AML-193 (cell line): Measurements from ENCODE around the gene CHCHD5.
"Not testable (repeated sequence)": the region's sequence is repeated elsewhere in the genome, so short reads cannot be mapped to it uniquely, and the experiment has no call there.

Experiments
- DNase-seq, 2 experiments: peaks; one replicate each; lab custom pipeline; 2025; lab: John Stamatoyannopoulos, UW

CHCHD5 gene, protein sequence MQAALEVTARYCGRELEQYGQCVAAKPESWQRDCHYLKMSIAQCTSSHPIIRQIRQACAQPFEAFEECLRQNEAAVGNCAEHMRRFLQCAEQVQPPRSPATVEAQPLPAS

DNA sequence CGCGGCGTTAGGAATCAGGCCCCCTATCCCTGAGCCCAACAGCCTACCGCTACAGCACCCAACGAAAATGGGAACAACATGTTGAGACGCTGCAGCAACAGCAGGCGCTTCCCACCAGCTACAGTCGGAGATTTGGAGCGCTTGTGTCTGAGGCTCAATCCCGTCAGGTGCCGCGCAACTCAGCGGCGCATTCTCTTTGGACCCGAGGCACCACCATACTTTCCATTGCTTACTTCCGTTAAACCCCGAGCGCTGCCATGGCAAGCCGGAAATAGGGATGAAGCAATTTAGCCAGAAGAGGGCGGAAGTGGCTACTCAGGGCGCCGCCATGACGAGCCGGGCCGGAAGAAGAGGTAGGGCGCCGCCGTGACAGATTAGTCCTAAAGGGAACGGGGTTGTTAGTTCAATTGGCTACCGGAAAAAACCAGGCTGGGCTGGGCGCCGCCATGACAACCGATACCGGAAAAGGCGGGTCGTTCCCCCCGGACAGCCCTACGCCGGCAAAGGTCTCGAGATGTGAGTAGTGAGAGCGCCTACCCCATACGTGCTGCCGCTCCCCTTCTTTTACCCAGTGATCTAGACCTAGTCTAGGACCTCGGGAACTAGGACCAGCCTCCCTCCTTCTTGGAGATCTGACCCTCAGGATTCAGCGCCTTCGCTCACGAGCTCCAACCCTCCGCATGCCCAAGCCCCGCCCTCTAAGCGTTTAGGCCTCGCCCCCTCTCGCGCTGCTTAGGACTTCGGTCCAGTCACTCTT, at the start of gene CHCHD5:
TSS of gene CHCHD5 (plus strand) at position 476 of the 757 bp plus-strand sequence. CDS start at position 515, 39 bp downstream.
- peak; percentile 94 to 97 for DNase-seq

DNA sequence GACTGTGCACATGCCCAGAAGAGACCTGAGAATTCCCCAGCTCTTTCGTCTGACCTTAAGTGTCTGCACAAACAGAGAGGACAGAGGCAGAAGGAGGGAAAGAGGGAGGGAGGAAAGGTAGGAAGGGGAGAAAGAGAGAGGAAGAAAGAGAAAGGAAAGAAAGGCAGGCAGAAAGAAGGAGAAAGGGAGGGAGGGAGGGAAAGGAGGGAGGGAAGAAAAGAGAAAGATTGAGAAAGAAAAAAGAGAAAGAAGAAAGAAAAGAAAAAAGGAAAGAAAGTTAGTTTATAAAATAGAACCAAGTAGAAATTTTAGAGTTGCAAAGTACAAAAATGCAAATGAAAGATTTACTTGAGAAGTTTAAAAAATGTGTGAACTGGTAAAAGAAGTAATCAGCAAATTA, 49.6 kb upstream of the CHCHD5 start:
- no peak for DNase-seq

DNA sequence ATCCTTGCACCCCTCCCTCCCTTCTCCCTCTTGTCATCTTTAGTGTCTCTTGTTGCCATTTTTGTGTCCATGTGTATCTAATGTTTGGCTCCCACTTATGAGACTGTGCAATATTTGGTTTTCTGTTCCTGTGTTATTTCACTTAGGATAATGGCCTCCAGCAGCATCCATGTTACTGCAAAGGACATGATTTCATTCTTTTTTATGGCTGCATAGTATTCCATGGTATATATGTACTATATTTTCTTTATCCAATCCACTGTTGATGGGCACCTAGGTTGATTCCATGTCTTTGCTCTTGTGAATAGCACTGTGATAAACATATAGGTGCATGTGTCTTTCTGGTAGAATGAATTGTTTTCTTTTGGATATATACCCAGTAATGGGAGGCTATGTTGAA, 47.7 kb upstream of the CHCHD5 start:
- DNase-seq, result not testable (repeated sequence)

DNA sequence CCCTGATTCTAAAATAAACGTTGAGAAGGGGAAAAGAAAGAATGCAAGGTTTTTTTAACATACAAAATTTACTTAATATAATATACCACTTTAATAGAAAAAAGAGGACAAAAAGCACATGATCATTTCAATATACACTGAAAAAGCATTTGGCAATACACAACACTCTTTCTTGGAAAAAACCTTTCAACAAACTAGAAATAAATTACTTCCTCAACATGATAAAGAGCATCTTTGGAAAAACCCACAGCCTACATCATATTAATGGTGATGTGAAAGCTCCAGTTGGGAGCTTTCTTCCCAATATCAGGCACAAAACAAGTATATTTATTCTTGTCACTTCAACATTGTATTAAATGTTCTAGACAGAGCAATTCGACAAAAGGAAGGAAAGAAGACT, 45.1 kb upstream of the CHCHD5 start:
- DNase-seq, result no peak

DNA sequence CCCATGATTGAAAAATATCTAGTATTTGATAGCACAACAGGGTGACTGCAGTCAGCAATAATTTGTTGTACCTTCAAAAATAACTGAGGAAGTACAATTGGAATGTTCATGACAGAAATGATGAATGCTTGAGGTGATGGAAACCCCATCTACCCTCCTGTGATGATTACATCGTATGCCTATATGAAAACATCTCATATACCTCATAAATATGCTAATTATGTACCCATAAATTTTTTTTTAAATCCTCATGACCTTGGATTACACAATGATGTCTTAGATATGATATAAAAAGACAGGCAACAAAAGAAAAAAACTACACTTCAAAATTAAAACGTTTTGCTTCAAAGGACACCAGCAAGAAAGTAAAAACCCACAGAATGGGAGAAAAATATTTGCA, 43.5 kb upstream of the CHCHD5 start:
- DNase-seq, result no peak

DNA sequence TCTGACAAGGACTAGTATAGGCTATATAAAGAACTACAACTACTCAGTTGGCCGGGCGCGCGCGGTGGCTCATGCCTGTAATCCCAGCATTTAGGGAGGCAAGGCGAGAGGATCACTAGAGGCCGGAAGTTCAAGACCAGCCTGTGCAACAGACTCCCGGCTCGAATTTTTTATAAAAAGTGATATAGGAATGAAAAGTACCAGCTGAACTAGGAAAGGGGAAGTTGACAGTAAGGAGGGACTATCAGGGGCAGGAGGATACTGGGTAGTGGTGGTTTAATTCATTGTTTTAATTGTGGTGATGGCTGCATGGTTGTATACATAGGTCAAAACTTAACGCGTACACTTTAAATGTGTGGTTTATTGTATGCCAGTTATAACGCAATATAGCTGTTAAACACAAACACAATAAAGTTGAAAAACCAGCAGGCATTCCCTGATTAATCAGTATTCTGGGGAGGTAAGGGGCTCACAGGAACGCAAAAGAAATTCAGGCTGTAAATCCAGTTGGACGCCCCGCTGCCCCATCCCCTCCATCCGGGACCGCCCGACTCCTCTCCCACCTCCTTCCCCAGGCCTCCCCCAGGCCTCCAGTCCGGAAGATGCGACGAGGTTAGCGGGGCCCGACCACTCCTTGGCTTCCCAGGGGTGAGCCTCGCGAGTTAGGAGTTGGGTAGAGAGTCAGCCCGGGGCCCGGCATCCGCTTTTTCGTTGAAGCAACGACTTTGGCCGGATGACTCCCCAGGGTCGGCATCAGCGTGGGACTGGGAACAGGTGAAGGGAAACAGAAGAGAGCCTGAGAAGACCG, 42.9 kb upstream of the CHCHD5 start:
- peak; percentile 61 to 71 for DNase-seq

DNA sequence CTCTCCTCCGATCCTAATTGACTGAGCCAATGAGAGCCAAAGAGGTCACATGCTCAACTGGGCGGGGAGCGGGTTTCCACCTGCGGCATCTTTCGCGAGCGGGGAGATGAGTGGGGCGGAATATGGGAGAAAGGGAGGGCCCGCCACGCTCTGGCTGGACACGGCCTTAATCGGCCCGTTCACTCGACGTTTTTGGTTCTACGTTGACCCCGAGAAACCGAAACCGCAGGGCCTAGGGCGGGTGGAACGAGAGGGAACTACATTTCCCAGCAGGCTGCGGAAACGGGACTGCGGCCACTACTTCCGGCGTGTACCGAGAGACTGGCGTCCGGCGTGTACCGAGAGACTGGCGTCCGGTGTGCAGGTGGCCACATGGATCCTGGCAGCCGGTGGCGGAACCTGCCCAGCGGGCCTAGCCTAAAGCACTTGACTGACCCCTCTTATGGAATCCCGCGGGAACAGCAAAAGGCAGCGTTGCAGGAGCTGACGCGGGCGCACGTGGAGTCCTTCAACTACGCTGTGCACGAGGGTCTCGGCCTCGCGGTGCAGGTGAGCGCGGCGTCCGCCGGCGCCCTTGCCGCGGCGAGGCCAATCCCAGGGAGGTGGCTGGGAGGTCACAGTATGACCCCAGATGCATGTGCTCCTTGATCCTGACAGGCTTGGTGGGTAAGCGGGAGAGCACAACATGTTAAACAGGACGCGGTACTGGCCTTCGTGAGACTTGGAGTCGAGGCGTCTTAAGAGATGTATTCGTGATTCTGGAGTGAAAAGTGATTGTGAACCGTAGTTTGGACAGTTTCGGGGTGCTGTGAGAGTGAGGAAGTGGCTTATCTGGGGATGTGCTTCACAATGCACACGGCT, 42.1 kb upstream of the CHCHD5 start, which contains the start of gene POLR1B:
TSS of gene POLR1B (plus strand) at position 343 of the 861 bp plus-strand sequence. CDS start at position 373, 30 bp downstream.
- DNase-seq, result peak; percentile 76 to 82

DNA sequence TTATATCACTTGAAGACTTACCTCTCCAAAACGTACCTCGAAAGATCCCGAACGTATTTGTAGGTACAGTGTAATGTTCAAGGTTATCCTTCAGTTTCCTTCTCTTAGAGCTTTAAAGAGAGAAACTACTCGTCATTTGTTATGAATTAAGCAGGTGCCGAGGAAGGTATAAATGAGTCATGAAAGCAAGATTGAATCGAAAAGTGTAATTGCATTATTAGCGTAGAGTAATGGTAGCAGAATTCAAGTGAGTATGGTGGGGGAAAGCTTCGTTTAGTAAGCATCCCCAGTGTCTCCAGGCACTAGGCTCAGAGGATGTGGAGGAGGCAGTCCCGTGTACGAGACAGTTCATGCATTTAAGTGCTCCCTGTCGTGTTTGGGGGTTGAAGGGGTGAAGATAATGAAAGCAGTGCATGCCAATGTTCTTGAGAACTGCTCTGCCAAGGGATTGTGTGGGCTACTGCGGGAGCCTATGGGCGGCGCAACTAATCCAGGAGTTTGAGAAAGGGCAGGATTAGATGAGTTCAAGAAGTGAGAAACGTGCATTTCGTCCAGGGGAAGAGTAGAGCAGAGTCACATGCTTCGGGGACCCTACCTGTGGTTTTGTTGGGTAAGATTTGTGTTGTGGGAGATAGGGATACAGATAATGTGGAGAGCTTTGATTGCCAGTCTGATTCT, 41.3 kb upstream of the CHCHD5 start:
- peak in 1 of 2 experiments; percentile 19 for DNase-seq

DNA sequence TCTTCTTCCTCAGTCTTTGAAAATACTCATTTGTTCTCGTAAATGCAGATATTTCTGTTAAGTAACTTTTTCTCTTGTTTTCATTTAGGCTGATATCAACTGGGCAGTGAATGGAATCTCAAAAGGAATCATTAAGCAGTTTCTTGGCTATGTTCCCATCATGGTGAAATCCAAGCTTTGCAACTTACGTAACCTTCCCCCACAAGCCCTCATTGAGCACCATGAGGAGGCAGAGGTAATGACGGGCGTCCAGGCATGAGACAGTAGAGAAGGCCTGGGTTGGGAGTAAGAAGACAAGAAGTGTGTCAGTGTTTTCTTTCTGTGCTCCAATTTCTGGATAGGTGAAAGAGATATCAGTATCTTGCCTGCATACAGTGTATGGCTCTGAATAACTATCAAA, 37.1 kb upstream of the CHCHD5 start:
- peak; percentile 59 to 73 for DNase-seq

DNA sequence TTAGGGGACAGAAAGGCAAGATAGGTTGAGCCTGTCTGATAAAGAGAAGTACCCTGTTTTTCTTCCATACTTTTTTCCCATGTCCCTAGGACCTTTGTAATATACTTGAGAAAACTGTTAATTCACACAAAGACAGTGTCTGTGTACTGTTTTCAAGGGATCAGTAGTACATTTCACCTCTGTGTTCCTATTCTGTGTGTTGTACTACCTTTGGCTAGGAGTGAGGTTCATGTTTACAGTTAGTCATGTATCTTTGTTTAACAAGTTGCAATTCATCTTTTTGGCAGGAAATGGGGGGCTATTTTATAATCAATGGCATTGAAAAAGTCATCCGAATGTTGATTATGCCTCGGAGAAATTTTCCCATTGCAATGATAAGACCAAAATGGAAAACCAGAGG, 35.4 kb upstream of the CHCHD5 start:
- no peak for DNase-seq

DNA sequence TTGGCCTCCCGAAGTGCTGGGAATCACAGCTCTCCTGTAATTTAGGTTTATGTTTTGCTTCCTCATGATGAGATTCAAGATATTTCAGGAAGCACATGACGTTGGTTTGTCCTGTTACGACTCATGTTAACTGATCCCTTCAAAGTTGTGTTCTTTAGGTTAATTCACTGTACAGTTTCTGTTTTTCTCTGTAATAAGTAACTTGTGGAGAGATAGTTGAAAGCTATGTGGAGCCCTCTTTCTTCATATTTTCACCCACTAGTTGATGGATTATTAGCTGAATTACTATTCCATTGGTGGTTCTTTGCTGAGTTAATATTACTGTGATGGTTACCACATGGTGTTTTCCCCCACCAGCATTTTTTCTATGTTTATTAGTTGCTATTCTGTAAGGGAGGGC, 18.3 kb upstream of the CHCHD5 start:
- DNase-seq, result no peak

DNA sequence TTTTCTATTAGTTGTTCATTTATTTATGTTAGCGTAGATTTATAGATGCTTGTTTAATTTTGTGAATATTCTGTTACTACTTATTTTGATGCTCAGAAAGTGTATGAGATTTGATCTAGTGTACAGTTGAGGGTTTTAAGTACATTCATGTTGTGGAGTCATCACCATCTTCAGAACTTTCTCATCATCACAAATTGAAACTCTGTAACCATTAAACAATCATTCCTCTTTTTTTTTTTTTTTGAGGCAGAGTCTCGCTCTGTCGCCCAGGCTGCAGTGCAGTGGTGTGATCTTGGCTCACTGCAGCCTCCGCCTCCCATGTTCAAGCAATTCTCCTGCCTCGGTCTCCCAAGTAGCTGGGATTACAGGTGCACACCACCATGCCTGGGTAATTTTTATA, 17.9 kb upstream of the CHCHD5 start:
- DNase-seq, result not testable (repeated sequence)

DNA sequence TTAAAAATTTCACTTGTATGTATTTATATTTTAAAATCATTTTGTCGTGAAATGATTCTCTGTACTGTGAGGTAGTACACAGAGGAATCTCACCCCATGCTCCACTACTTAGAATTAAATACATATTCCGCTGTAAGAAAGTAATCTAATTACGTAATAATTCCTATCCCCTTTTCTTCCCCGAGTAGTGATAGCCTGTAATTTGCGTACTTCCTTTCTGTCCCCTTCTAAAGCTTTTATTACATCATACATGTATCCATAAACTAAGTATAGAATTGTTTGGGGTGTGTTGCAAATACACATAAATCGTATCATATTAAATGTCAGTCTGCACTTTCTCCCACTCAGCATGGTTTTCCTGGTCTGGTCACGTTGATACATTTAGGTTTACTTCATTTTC, 12.4 kb upstream of the CHCHD5 start:
- no peak for DNase-seq

DNA sequence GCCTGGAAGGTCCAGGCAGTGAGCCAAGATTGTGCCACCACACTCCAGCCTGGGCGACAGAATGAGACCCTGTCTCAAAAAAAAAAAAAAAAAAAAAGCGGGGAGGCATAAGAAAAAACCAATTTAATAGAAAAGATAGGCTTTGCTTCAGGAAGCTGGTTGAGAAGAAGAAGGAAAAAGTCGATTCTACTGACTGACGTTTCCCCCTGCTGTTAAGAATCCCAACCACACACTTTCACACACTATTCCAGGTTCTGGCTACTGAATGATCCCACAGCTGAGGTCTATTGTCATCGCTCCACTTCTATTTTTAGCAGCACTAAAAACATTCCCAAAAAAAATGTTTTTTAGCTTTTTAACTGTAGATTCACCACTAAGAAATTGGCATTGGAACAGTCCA, 6.7 kb upstream of the CHCHD5 start:
- DNase-seq, result no peak

DNA sequence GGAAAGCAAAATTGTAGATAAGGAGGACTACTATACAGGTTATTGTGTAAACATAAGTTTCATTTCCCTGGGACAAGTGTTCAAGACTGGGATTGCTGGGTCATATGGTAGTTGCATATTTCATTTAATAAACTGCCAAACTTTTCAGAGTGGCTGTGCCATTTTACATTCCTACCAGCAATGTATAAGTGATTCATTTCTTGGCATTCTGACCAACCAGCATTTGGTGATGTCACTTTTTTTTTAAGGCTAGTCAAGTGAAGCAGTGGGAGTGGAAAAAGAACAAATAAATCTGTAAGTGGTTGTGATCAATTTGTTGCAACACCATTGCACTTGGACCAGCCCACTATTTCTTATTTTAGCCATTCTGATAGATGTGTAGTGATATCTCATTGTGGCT, 5.2 kb upstream of the CHCHD5 start:
- no peak for DNase-seq

DNA sequence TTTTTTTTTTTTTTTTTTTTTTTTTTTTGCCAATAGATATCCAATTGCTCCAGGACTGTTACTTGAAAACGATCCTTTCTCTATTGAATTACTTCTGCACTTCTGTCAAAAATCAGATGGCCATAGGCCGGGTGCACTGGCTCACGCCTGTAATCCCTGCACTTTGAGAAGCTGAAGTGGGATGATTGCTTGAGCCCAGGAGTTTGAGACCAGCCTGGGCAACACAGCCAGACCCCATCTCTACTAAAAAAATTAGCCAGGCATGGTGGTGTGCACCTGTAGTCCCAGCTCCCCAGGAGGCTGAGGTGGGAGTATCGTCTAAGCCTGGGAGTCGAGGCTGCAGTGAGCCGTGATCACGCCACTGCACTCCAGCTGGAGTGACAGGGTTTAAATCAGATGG, 4.3 kb upstream of the CHCHD5 start:
- no peak for DNase-seq

DNA sequence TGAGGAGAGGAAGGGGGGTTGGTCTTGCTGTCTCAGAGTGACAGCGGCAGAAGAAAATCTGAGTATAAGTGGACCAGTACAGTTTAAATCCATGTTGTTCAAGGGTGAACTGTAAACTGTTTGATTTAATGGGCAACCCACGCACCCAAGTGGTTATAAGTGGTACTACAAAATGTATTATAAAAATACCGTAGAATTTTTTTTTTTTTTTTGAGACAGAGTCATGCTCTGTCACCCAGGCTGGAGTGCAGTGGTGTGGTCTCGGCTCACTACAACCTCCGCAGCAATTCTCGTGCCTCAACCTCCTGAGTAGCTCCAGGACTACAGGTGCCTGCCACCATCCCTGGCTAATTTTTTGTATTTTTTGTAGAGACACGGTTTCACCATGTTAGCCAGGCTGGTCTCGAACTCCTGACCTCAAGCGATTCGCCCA, 2.1 kb upstream of the CHCHD5 start:
- peak; percentile 43 to 68 for DNase-seq

DNA sequence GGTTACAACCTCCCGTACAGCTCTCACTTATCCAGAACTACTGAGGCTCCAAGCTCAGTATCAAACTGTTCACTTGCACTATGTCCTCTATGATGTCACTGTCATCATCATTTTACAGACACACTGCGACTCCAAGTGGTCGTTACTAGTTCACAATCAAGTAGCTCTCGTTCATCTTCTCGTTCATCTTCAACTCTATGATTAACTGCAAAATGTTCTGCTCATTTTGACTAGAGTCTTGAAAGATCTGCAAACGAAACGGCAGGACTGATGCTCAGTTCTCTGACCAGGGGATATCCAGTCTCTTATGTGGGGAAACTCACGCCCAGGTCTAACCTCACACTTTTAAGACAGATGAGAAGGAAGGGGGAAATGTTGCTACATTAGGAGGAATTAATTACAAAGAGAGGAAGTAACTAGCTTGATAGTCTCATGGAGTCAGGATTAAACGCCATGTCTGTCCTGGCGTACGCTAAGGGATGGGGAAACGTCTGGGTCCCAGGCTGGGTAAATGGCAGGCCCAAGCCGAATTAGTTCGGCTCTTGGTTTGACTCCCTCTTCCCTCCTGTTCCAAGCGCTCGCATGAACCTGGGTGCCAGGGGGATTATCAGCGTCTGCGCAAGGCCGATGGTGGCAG, 794 bp upstream of the CHCHD5 start:
- DNase-seq, result no peak

DNA sequence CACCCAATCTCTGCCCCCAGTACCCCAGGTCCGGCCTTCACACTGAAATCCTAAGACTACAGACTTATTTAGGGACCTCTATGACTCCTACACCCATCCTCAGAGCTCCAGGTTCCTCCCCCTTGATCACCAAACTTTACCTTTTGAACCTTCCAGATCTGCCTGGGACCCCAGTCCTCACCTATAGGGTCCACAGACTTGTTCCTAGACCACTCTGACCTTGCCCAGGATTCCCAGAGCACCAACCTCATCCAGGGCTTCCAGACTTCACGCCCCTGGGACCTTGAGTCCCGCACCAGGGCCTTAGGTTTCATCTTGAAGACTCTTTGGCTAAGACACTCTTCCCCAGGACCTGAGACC, 462 bp downstream of the CHCHD5 start:
- DNase-seq, result no peak

DNA sequence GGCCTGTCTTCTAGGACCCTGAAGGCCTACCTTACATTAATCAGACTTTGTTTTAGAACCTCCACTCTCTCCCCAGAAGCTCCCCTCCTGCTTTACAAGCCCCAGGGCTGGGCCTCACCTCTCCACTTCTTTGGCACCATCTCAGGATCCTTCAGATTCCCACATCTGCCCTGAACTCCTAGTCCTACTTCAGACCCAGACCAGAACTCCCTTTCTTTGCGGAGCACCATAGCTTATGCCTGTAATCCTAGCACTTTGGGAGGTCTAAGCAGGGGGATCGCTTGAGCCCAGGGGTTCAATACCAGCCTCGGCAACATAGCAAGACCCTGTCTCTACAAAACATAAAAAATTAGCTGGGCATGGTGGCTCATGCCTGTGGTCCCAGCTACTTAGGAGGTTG, 991 bp downstream of the CHCHD5 start:
- no peak for DNase-seq

DNA sequence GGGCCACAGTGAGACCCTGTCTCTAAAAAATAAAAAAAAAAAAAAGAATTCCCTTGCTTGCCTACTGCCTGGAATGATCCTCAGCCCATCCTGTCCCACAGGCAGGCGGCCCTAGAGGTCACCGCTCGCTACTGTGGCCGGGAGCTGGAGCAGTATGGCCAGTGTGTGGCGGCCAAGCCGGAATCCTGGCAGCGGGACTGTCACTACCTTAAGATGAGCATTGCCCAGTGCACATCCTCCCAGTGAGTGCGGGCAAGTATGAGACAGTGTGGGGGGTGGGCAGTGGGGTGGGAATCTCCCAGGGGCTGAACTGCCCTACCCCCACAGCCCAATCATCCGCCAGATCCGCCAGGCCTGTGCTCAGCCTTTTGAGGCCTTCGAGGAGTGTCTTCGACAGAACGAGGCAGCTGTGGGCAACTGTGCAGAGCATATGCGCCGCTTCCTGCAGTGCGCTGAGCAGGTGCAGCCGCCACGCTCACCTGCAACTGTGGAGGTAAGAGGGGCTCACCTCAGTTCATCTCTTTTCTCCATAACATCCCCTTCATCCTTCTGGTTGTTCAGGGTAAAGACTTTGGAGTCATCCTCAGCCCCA, 1.6 kb downstream of the CHCHD5 start:
- no peak for DNase-seq
